ENCODE measurements around the gene MAN2A1. TPM values are rescaled to one million over a fixed set of nuclear protein-coding genes. Genes with fewer than 3 reads are reported as not detected.

The MAN2A1 gene
- total and polyA plus RNA-seq, 10 donors: 9.5 to 84.8 (median 54.5) TPM

GRCh38 chr5:109788596-109788995 lies 98.9 kb downstream of the MAN2A1 start:
- H3K4me3 ChIP-seq: no peak overlapping the region
- WGBS, 5 donors: 74 to 90% (median 80%) methylated on average over 3 of the region's 3 CpGs
- H3K27me3 ChIP-seq (replicated peaks in 1 of 7): no peaks in the 10 kb centered on the region
- H3K36me3 ChIP-seq: peaks cover 0 to 86% (median 15%) of the 10 kb centered on the region in 6 donors
- intact Hi-C loops (cut with DNase I; ENCODE audit: low total_unique reads): no loop called here
- DNase-seq: no peak
- H3K27ac ChIP-seq: no peak overlapping the region
- no peaks in the 10 kb centered on the region for H3K9me3 ChIP-seq
- H3K4me1 ChIP-seq: no peaks in the 10 kb centered on the region
- TF ChIP-seq CTCF (IDR thresholded peaks at IDR 0.05 in 8 of 11, conservative IDR thresholded peaks at IDR 0.05 in 3 of 11) (no peak), POLR2A (IDR thresholded peaks at IDR 0.05) (no peak), POLR2AphosphoS5 (IDR thresholded peaks at IDR 0.05) (no peak)

- H3K27ac ChIP-seq: no peak overlapping the region
- no peaks in the 10 kb centered on the region for H3K9me3 ChIP-seq
- no peak for DNase-seq
- H3K27me3 ChIP-seq (replicated peaks in 1 of 7): no peaks in the 10 kb centered on the region
- peaks cover 4 to 92% (median 32%) of the 10 kb centered on the region in 6 donors for H3K36me3 ChIP-seq
- no peaks in the 10 kb centered on the region for H3K4me1 ChIP-seq
- intact Hi-C loops (cut with DNase I; ENCODE audit: low total_unique reads): no loop called here
- TF ChIP-seq POLR2AphosphoS5 (IDR thresholded peaks at IDR 0.05): no peak
- TF ChIP-seq CTCF (IDR thresholded peaks at IDR 0.05 in 8 of 11, conservative IDR thresholded peaks at IDR 0.05 in 3 of 11): no peak
- TF ChIP-seq POLR2A (IDR thresholded peaks at IDR 0.05): no peak
- WGBS, 5 donors: 90 to 100% (median 91%) methylated on average over 1 of the region's 1 CpG
- H3K4me3 ChIP-seq: no peak overlapping the region
These were observed 102.9 kb downstream of the MAN2A1 start for GRCh38 chr5:109792613-109793012.

GRCh38 chr5:109803854-109804253 lies 114.1 kb downstream of the MAN2A1 start:
- TF ChIP-seq CTCF (IDR thresholded peaks at IDR 0.05 in 8 of 11, conservative IDR thresholded peaks at IDR 0.05 in 3 of 11): no peak
- no peak for TF ChIP-seq POLR2A (IDR thresholded peaks at IDR 0.05)
- no peak for TF ChIP-seq POLR2AphosphoS5 (IDR thresholded peaks at IDR 0.05)
- Histone ChIP-seq H3K4me1 (no peaks in the 10 kb centered on the region), H3K36me3 (peaks cover 0 to 44% (median 6%) of the 10 kb centered on the region in 6 donors), H3K27ac (no peak overlapping the region), H3K27me3 (replicated peaks in 1 of 7) (no peaks in the 10 kb centered on the region), H3K9me3 (no peaks in the 10 kb centered on the region), H3K4me3 (no peak overlapping the region)
- 91 to 98% (median 93%) methylated on average over 2 of the region's 2 CpGs for WGBS, 5 donors
- DNase-seq: no peak
- intact Hi-C loops (cut with DNase I; ENCODE audit: low total_unique reads): no loop called here

- H3K27me3 ChIP-seq (replicated peaks in 1 of 7): no peaks in the 10 kb centered on the region
- intact Hi-C loops (cut with DNase I; ENCODE audit: low total_unique reads): no loop called here
- DNase-seq: no peak
- H3K27ac ChIP-seq: no peak overlapping the region
- no peak overlapping the region for H3K4me3 ChIP-seq
- H3K4me1 ChIP-seq: no peaks in the 10 kb centered on the region
- 83 to 97% (median 86%) methylated on average over 3 of the region's 3 CpGs for WGBS, 5 donors
- peaks cover 0 to 50% (median 9%) of the 10 kb centered on the region in 6 donors for H3K36me3 ChIP-seq
- H3K9me3 ChIP-seq: no peaks in the 10 kb centered on the region
- TF ChIP-seq POLR2A (IDR thresholded peaks at IDR 0.05): no peak
- no peak for TF ChIP-seq POLR2AphosphoS5 (IDR thresholded peaks at IDR 0.05)
- TF ChIP-seq CTCF (IDR thresholded peaks at IDR 0.05 in 8 of 11, conservative IDR thresholded peaks at IDR 0.05 in 3 of 11): no peak
These were observed 115.7 kb downstream of the MAN2A1 start for GRCh38 chr5:109805472-109805871.

Measured in spleen (tissue), 11 donors.